Measurements from ENCODE around the gene ATP6V0A4.

The ATP6V0A4 gene

GRCh38 chr7:138797715-138798320 is at the start of gene ATP6V0A4, which contains the start of gene TMEM213:
Gene ATP6V0A4 (minus strand): TSS chr7:138798196. CDS start chr7:138771247, 26,949 bp downstream.
Gene TMEM213 (plus strand): TSS chr7:138797994. CDS start chr7:138798105, 111 bp downstream.
- Histone ChIP-seq H3K9ac (ENCODE audit: low read length) (no peak within 1 kb of the TSS), H3K9me3 (ENCODE audit: low read length) (no peaks in the 10 kb centered on the region), H3K27me3 (ENCODE audit: control insufficient read depth in 1 of 2, insufficient read depth in 2 of 2, low read length in 2 of 2) (peaks cover 0 to 4% of the 10 kb centered on the region in 2 donors), H3K36me3 (ENCODE audit: insufficient read depth, low read length) (no peaks in the 10 kb centered on the region), H3K27ac (ENCODE audit: low read depth, low read length) (no peak within 1 kb of the TSS), H3K4me3 (ENCODE audit: low read depth in 1 of 2, low read length in 2 of 2) (no peak within 1 kb of the TSS), H3K4me1 (ENCODE audit: insufficient read depth, low read length) (no peaks in the 10 kb centered on the region)

- H3K4me3 ChIP-seq (ENCODE audit: low read depth in 1 of 2, low read length in 2 of 2): no peak overlapping the region
- no peak overlapping the region for H3K9ac ChIP-seq (ENCODE audit: low read length)
- no peak overlapping the region for H3K27ac ChIP-seq (ENCODE audit: low read depth, low read length)
- no peaks in the 10 kb centered on the region for H3K36me3 ChIP-seq (ENCODE audit: insufficient read depth, low read length)
- H3K27me3 ChIP-seq (ENCODE audit: control insufficient read depth in 1 of 2, insufficient read depth in 2 of 2, low read length in 2 of 2): no peaks in the 10 kb centered on the region
- H3K4me1 ChIP-seq (ENCODE audit: insufficient read depth, low read length): no peaks in the 10 kb centered on the region
- H3K9me3 ChIP-seq (ENCODE audit: low read length): no peaks in the 10 kb centered on the region
Measured at GRCh38 chr7:138845711-138846110, 47.7 kb upstream of the ATP6V0A4 start.

GRCh38 chr7:138843632-138844580 is 45.9 kb upstream of the ATP6V0A4 start:
- no peaks in the 10 kb centered on the region for H3K36me3 ChIP-seq (ENCODE audit: insufficient read depth, low read length)
- no peaks in the 10 kb centered on the region for H3K27me3 ChIP-seq (ENCODE audit: control insufficient read depth in 1 of 2, insufficient read depth in 2 of 2, low read length in 2 of 2)
- no peak overlapping the region for H3K9ac ChIP-seq (ENCODE audit: low read length)
- H3K27ac ChIP-seq (ENCODE audit: low read depth, low read length): no peak overlapping the region
- no peak overlapping the region for H3K4me3 ChIP-seq (ENCODE audit: low read depth in 1 of 2, low read length in 2 of 2)
- H3K4me1 ChIP-seq (ENCODE audit: insufficient read depth, low read length): no peaks in the 10 kb centered on the region
- H3K9me3 ChIP-seq (ENCODE audit: low read length): no peaks in the 10 kb centered on the region

GRCh38 chr7:138842111-138842510 is 44.1 kb upstream of the ATP6V0A4 start:
- Histone ChIP-seq H3K4me1 (ENCODE audit: insufficient read depth, low read length) (no peaks in the 10 kb centered on the region), H3K4me3 (ENCODE audit: low read depth in 1 of 2, low read length in 2 of 2) (no peak overlapping the region), H3K9me3 (ENCODE audit: low read length) (no peaks in the 10 kb centered on the region), H3K36me3 (ENCODE audit: insufficient read depth, low read length) (no peaks in the 10 kb centered on the region), H3K9ac (ENCODE audit: low read length) (no peak overlapping the region), H3K27me3 (ENCODE audit: control insufficient read depth in 1 of 2, insufficient read depth in 2 of 2, low read length in 2 of 2) (no peaks in the 10 kb centered on the region), H3K27ac (ENCODE audit: low read depth, low read length) (no peak overlapping the region)

- no peak overlapping the region for H3K9ac ChIP-seq (ENCODE audit: low read length)
- H3K27me3 ChIP-seq (ENCODE audit: control insufficient read depth in 1 of 2, insufficient read depth in 2 of 2, low read length in 2 of 2): no peaks in the 10 kb centered on the region
- no peaks in the 10 kb centered on the region for H3K36me3 ChIP-seq (ENCODE audit: insufficient read depth, low read length)
- no peak overlapping the region for H3K27ac ChIP-seq (ENCODE audit: low read depth, low read length)
- H3K4me1 ChIP-seq (ENCODE audit: insufficient read depth, low read length): no peaks in the 10 kb centered on the region
- no peak overlapping the region for H3K4me3 ChIP-seq (ENCODE audit: low read depth in 1 of 2, low read length in 2 of 2)
- no peaks in the 10 kb centered on the region for H3K9me3 ChIP-seq (ENCODE audit: low read length)
Measured at GRCh38 chr7:138838166-138838565, 40.2 kb upstream of the ATP6V0A4 start.

GRCh38 chr7:138837627-138838026 is 39.6 kb upstream of the ATP6V0A4 start:
- Histone ChIP-seq H3K36me3 (ENCODE audit: insufficient read depth, low read length) (no peaks in the 10 kb centered on the region), H3K9me3 (ENCODE audit: low read length) (no peaks in the 10 kb centered on the region), H3K9ac (ENCODE audit: low read length) (no peak overlapping the region), H3K4me3 (ENCODE audit: low read depth in 1 of 2, low read length in 2 of 2) (peak overlapping the region in 1 of 2 donors; percentile 18), H3K27me3 (ENCODE audit: control insufficient read depth in 1 of 2, insufficient read depth in 2 of 2, low read length in 2 of 2) (no peaks in the 10 kb centered on the region), H3K27ac (ENCODE audit: low read depth, low read length) (no peak overlapping the region), H3K4me1 (ENCODE audit: insufficient read depth, low read length) (no peaks in the 10 kb centered on the region)

GRCh38 chr7:138835087-138835486 is 37.1 kb upstream of the ATP6V0A4 start:
- Histone ChIP-seq H3K9ac (ENCODE audit: low read length) (no peak overlapping the region), H3K9me3 (ENCODE audit: low read length) (no peaks in the 10 kb centered on the region), H3K4me1 (ENCODE audit: insufficient read depth, low read length) (no peaks in the 10 kb centered on the region), H3K27ac (ENCODE audit: low read depth, low read length) (no peak overlapping the region), H3K27me3 (ENCODE audit: control insufficient read depth in 1 of 2, insufficient read depth in 2 of 2, low read length in 2 of 2) (no peaks in the 10 kb centered on the region), H3K4me3 (ENCODE audit: low read depth in 1 of 2, low read length in 2 of 2) (no peak overlapping the region), H3K36me3 (ENCODE audit: insufficient read depth, low read length) (no peaks in the 10 kb centered on the region)

- Histone ChIP-seq H3K4me1 (ENCODE audit: insufficient read depth, low read length) (no peaks in the 10 kb centered on the region), H3K36me3 (ENCODE audit: insufficient read depth, low read length) (no peaks in the 10 kb centered on the region), H3K4me3 (ENCODE audit: low read depth in 1 of 2, low read length in 2 of 2) (no peak overlapping the region), H3K9me3 (ENCODE audit: low read length) (no peaks in the 10 kb centered on the region), H3K27me3 (ENCODE audit: control insufficient read depth in 1 of 2, insufficient read depth in 2 of 2, low read length in 2 of 2) (no peaks in the 10 kb centered on the region), H3K27ac (ENCODE audit: low read depth, low read length) (no peak overlapping the region), H3K9ac (ENCODE audit: low read length) (no peak overlapping the region)
Measured at GRCh38 chr7:138834583-138834982, 36.6 kb upstream of the ATP6V0A4 start.

- Histone ChIP-seq H3K9me3 (ENCODE audit: low read length) (no peaks in the 10 kb centered on the region), H3K4me3 (ENCODE audit: low read depth in 1 of 2, low read length in 2 of 2) (no peak overlapping the region), H3K36me3 (ENCODE audit: insufficient read depth, low read length) (no peaks in the 10 kb centered on the region), H3K27me3 (ENCODE audit: control insufficient read depth in 1 of 2, insufficient read depth in 2 of 2, low read length in 2 of 2) (no peaks in the 10 kb centered on the region), H3K9ac (ENCODE audit: low read length) (no peak overlapping the region), H3K4me1 (ENCODE audit: insufficient read depth, low read length) (no peaks in the 10 kb centered on the region), H3K27ac (ENCODE audit: low read depth, low read length) (no peak overlapping the region)
Measured at GRCh38 chr7:138833596-138833995, 35.6 kb upstream of the ATP6V0A4 start.

- Histone ChIP-seq H3K36me3 (ENCODE audit: insufficient read depth, low read length) (no peaks in the 10 kb centered on the region), H3K4me1 (ENCODE audit: insufficient read depth, low read length) (no peaks in the 10 kb centered on the region), H3K27me3 (ENCODE audit: control insufficient read depth in 1 of 2, insufficient read depth in 2 of 2, low read length in 2 of 2) (no peaks in the 10 kb centered on the region), H3K9ac (ENCODE audit: low read length) (no peak overlapping the region), H3K4me3 (ENCODE audit: low read depth in 1 of 2, low read length in 2 of 2) (no peak overlapping the region), H3K27ac (ENCODE audit: low read depth, low read length) (no peak overlapping the region), H3K9me3 (ENCODE audit: low read length) (no peaks in the 10 kb centered on the region)
Measured at GRCh38 chr7:138832966-138833365, 35.0 kb upstream of the ATP6V0A4 start.

GRCh38 chr7:138829335-138829734 is 31.3 kb upstream of the ATP6V0A4 start:
- Histone ChIP-seq H3K4me1 (ENCODE audit: insufficient read depth, low read length) (no peaks in the 10 kb centered on the region), H3K27ac (ENCODE audit: low read depth, low read length) (no peak overlapping the region), H3K36me3 (ENCODE audit: insufficient read depth, low read length) (no peaks in the 10 kb centered on the region), H3K9me3 (ENCODE audit: low read length) (no peaks in the 10 kb centered on the region), H3K27me3 (ENCODE audit: control insufficient read depth in 1 of 2, insufficient read depth in 2 of 2, low read length in 2 of 2) (no peaks in the 10 kb centered on the region), H3K4me3 (ENCODE audit: low read depth in 1 of 2, low read length in 2 of 2) (no peak overlapping the region), H3K9ac (ENCODE audit: low read length) (no peak overlapping the region)
